Adrenal gland (tissue), 5 donors: ENCODE measurements around the gene OGFOD2.

Source experiments
- CTCF ChIP-seq, 6 experiments: fragments of 450-650 bp in 4 of 6; fragments of 200-600 bp in 2 of 6; sonication (generic) in 1 of 6; IDR thresholded peaks; 1 replicate in 5 of 6; 2 replicates in 1 of 6; pipeline versions ENCODE4 v1.5.1 to v1.8.0; 2016 to 2021; ENCODE audit warnings: antibody characterized with exemption in 6 of 6, mild to moderate bottlenecking in 2 of 6, moderate library complexity in 1 of 6
- POLR2A ChIP-seq, 2 donors: fragments of 450-650 bp; IDR thresholded peaks; one replicate each; pipeline ENCODE4 v1.6.1; 2017; ENCODE audit warnings: antibody characterized with exemption in 2 of 2, mild to moderate bottlenecking in 2 of 2, moderate library complexity in 1 of 2
- donor health status: DM: no; HTN: no; CAD: no.

- no peak for TF ChIP-seq CTCF (IDR thresholded peaks at IDR 0.05)
- TF ChIP-seq POLR2A (IDR thresholded peaks at IDR 0.05), result no peak
Measured at GRCh38 chr12:123010110-123010509, 35.1 kb downstream of the OGFOD2 start.
